Bronchus fibroblast of lung (primary cell): ENCODE results near the gene ACAP3. TPM values are rescaled to one million over a fixed set of nuclear protein-coding genes. Genes with fewer than 3 reads are reported as not detected.

ENCODE experiments used
- total RNA-seq: library from RNA; depleted of rRNA; stranded (reverse); fragments of >200 nt; gene quantifications from 2 replicates; pipeline ENCODE4 v1.2.3, GENCODE V29; 2015

The ACAP3 gene, protein sequence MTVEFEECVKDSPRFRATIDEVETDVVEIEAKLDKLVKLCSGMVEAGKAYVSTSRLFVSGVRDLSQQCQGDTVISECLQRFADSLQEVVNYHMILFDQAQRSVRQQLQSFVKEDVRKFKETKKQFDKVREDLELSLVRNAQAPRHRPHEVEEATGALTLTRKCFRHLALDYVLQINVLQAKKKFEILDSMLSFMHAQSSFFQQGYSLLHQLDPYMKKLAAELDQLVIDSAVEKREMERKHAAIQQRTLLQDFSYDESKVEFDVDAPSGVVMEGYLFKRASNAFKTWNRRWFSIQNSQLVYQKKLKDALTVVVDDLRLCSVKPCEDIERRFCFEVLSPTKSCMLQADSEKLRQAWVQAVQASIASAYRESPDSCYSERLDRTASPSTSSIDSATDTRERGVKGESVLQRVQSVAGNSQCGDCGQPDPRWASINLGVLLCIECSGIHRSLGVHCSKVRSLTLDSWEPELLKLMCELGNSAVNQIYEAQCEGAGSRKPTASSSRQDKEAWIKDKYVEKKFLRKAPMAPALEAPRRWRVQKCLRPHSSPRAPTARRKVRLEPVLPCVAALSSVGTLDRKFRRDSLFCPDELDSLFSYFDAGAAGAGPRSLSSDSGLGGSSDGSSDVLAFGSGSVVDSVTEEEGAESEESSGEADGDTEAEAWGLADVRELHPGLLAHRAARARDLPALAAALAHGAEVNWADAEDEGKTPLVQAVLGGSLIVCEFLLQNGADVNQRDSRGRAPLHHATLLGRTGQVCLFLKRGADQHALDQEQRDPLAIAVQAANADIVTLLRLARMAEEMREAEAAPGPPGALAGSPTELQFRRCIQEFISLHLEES
- 27.6 and 28.9 TPM in 2 replicates for total RNA-seq

GRCh38 chr1:1307923-1308755, at the start of gene ACAP3, which contains the start of gene PUSL1:
TSS of gene ACAP3 (minus strand) at chr1:1307930. CDS start at chr1:1307815, 115 bp downstream.
TSS of gene PUSL1 (plus strand) at chr1:1308597. CDS start at chr1:1308644, 47 bp downstream.

GRCh38 chr1:1349256-1350012, 41.7 kb upstream of the ACAP3 start, which contains the start of gene DVL1:
TSS of gene DVL1 (minus strand) at chr1:1349418. CDS start at chr1:1349065, 353 bp downstream.

GRCh38 chr1:1331068-1331965, 23.6 kb upstream of the ACAP3 start, which contains the start of gene TAS1R3:
TSS of gene TAS1R3 (plus strand) at chr1:1331280. CDS start at chr1:1331346, 66 bp downstream.

GRCh38 chr1:1324524-1325287, 17.0 kb upstream of the ACAP3 start, which contains the start of the genes CPTP and INTS11:
TSS of gene CPTP (plus strand) at chr1:1324802. CDS start at chr1:1326911, 2,109 bp downstream.
TSS of gene INTS11 (minus strand) at chr1:1324660. CDS start at chr1:1324608, 52 bp downstream.

GRCh38 chr1:1273512-1274298, 34.0 kb downstream of the ACAP3 start, which contains the start of gene UBE2J2:
TSS of gene UBE2J2 (minus strand) at chr1:1273854. CDS start at chr1:1267992, 5,862 bp downstream.

DNA sequence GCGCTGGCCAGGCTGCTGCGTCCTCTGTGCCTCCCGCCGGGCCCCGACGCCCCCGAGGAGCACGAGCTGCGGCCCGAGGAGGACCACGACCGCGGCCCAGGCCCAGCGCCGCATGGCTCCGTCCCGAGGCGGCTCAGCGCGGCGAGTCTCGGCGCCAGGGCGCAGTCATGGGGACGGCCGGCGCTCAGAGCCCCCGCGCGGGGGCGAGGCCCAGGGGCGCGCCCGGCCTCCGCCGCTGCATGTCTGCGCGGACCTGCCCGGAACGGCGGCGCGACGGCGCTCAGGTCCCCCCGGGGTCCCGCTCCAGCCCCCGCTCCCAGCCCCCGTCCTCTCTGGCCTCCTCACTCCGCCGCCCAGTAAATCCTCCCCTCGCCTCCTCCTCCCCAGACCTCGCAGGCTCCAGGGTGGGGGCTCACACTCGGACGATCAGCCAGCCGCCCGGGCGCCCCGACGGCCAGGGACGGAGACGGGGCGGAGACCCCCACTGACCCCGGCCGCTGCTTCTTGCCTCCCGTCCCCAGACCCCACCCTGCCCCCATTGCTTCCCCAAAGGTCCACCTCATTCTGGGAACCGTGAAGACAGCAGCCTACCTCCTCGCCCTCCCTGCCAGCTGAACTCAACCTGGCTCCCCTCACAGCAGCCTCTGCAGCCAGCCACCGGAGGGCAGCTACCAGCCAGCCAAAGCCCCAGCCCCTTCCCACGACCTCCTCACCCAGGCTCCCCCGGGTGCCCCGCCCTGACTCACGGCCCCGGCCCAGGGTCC, 61.0 kb downstream of the ACAP3 start, which contains the start of gene C1QTNF12:
Gene C1QTNF12, minus strand, starts transcription at position 146 of the 764 bp plus-strand sequence. Its CDS starts 32 bp downstream, at position 114.

Other genes with a start within 250 kb of the ACAP3 start
- gene RNF223, start 233.6 kb downstream of the ACAP3 start, total RNA-seq = not detected in 2 replicates
- 13.8 and 14.7 TPM in 2 replicates for gene C1orf159, start 191.8 kb downstream of the ACAP3 start, total RNA-seq
- gene TTLL10, start 134.1 kb downstream of the ACAP3 start, total RNA-seq = not detected in 2 replicates
- gene TNFRSF18, start 101.3 kb downstream of the ACAP3 start, total RNA-seq = 0.34 TPM in 1 of 2 replicates, not detected in the other
- 0.17 and 0.30 TPM in 2 replicates for gene TNFRSF4, start 93.8 kb downstream of the ACAP3 start, total RNA-seq
- gene SDF4, start 75.9 kb downstream of the ACAP3 start, total RNA-seq = 125 and 128 TPM in 2 replicates
- 23.2 and 25.7 TPM in 2 replicates for gene B3GALT6, start 75.7 kb downstream of the ACAP3 start, total RNA-seq
- 0.17 and 0.59 TPM in 2 replicates for gene C1QTNF12, start 61.2 kb downstream of the ACAP3 start, total RNA-seq
- gene UBE2J2, start 34.1 kb downstream of the ACAP3 start, total RNA-seq = 45.9 and 61.7 TPM in 2 replicates
- 0.30 and 1.2 TPM in 2 replicates for gene SCNN1D, start 27.5 kb downstream of the ACAP3 start, total RNA-seq
- 32.4 and 42.2 TPM in 2 replicates for gene PUSL1, start 667 bp upstream of the ACAP3 start, total RNA-seq
- gene INTS11, start 16.7 kb upstream of the ACAP3 start, total RNA-seq = 112 and 113 TPM in 2 replicates
- 26.0 and 29.1 TPM in 2 replicates for gene CPTP, start 16.9 kb upstream of the ACAP3 start, total RNA-seq
- gene TAS1R3, start 23.4 kb upstream of the ACAP3 start, total RNA-seq = under 0.01 TPM in 2 replicates
- gene DVL1, start 41.5 kb upstream of the ACAP3 start, total RNA-seq = 60.1 and 71.6 TPM in 2 replicates
- gene MXRA8, start 50.6 kb upstream of the ACAP3 start, total RNA-seq = 382 and 409 TPM in 2 replicates
- 193 and 196 TPM in 2 replicates for gene AURKAIP1, start 67.3 kb upstream of the ACAP3 start, total RNA-seq
- gene CCNL2, start 91.4 kb upstream of the ACAP3 start, total RNA-seq = 53.2 and 54.5 TPM in 2 replicates
- gene MRPL20, start 99.4 kb upstream of the ACAP3 start, total RNA-seq = 153 and 190 TPM in 2 replicates
- 0.45 and 0.50 TPM in 2 replicates for gene ANKRD65, start 113.3 kb upstream of the ACAP3 start, total RNA-seq
- gene VWA1, start 127.8 kb upstream of the ACAP3 start, total RNA-seq = 7.1 and 7.9 TPM in 2 replicates
- under 0.01 TPM in 1 of 2 replicates, not detected in the other for gene ATAD3C, start 141.8 kb upstream of the ACAP3 start, total RNA-seq
- gene ATAD3B, start 163.8 kb upstream of the ACAP3 start, total RNA-seq = 25.1 and 26.3 TPM in 2 replicates
- gene ATAD3A, start 204.2 kb upstream of the ACAP3 start, total RNA-seq = 65.6 and 66.2 TPM in 2 replicates
- gene TMEM240, start 232.7 kb upstream of the ACAP3 start, total RNA-seq = 3.0 and 4.0 TPM in 2 replicates